HG03097 (cell line): ENCODE data around the gene TP53BP1.
A peak's percentile ranks its signal among the peaks of the same experiment; 100 is the strongest.
"Not testable (repeated sequence)": the region's sequence is repeated elsewhere in the genome, so short reads cannot be mapped to it uniquely, and the experiment has no call there.

Experiments
- ATAC-seq: cut with Tn5 transposase; IDR thresholded peaks from one replicate; pipeline ENCODE4 v1.9.1; 2021; ENCODE audit not compliant: unreplicated experiment, low FRiP score

The TP53BP1 gene

GRCh38 chr15:43492673-43493601 lies at the start of gene TP53BP1:
TP53BP1 (minus strand) TSS chr15:43493156; CDS start chr15:43493043, 113 bp downstream.
- ATAC-seq: peak; percentile 94

- ATAC-seq: no peak
Observed at GRCh38 chr15:43541785-43542184, 48.8 kb upstream of the TP53BP1 start.

- ATAC-seq: no peak
Observed at GRCh38 chr15:43538091-43538490, 45.1 kb upstream of the TP53BP1 start.

GRCh38 chr15:43534897-43535296 lies 41.9 kb upstream of the TP53BP1 start:
- no peak for ATAC-seq

- not testable (repeated sequence) for ATAC-seq
Observed at GRCh38 chr15:43532826-43533225, 39.9 kb upstream of the TP53BP1 start.

GRCh38 chr15:43531018-43531670 lies 38.2 kb upstream of the TP53BP1 start:
- ATAC-seq: no peak

- no peak for ATAC-seq
Observed at GRCh38 chr15:43529587-43530345, 36.8 kb upstream of the TP53BP1 start.

- no peak for ATAC-seq
Observed at GRCh38 chr15:43529141-43529540, 36.2 kb upstream of the TP53BP1 start.

GRCh38 chr15:43528542-43529007 lies 35.6 kb upstream of the TP53BP1 start:
- no peak for ATAC-seq

- ATAC-seq: no peak
Observed at GRCh38 chr15:43527802-43528541, 35.0 kb upstream of the TP53BP1 start.

GRCh38 chr15:43527016-43527801 lies 34.3 kb upstream of the TP53BP1 start:
- no peak for ATAC-seq

GRCh38 chr15:43526261-43526930 lies 33.4 kb upstream of the TP53BP1 start:
- no peak for ATAC-seq

GRCh38 chr15:43525131-43525530 lies 32.2 kb upstream of the TP53BP1 start:
- ATAC-seq: no peak

- ATAC-seq: no peak
Observed at GRCh38 chr15:43524254-43524845, 31.4 kb upstream of the TP53BP1 start.

GRCh38 chr15:43523646-43524045 lies 30.7 kb upstream of the TP53BP1 start:
- ATAC-seq: no peak

- no peak for ATAC-seq
Observed at GRCh38 chr15:43522247-43522646, 29.3 kb upstream of the TP53BP1 start.

GRCh38 chr15:43521419-43521818 lies 28.5 kb upstream of the TP53BP1 start:
- no peak for ATAC-seq

- no peak for ATAC-seq
Observed at GRCh38 chr15:43520138-43520537, 27.2 kb upstream of the TP53BP1 start.

- ATAC-seq: no peak
Observed at GRCh38 chr15:43519196-43519595, 26.2 kb upstream of the TP53BP1 start.
